GM12892 (cell line): ENCODE measurements around the gene C1orf52.

ENCODE experiments used
- POLR2A ChIP-seq: IDR thresholded peaks from 2 replicates; pipeline ENCODE4 v1.6.1; 2011; ENCODE audit warnings: low read depth, low read length, control low read depth
- POLR2AphosphoS5 ChIP-seq: IDR thresholded peaks from 2 replicates; pipeline ENCODE4 v1.6.1; 2011; ENCODE audit warnings: low read depth, low read length, control low read depth
- TAF1 ChIP-seq: IDR thresholded peaks from 2 replicates; pipeline ENCODE4 v1.6.1; 2011; ENCODE audit warnings: low read depth, mild to moderate bottlenecking, control low read depth, low read length, borderline replicate concordance

- TF ChIP-seq POLR2A, result no peak
- no peak for TF ChIP-seq TAF1
- no peak for TF ChIP-seq POLR2AphosphoS5
These were observed 18.3 kb upstream of the C1orf52 start for GRCh38 chr1:85277802-85278201.
